Neuronal stem cell (in vitro differentiated cells): ENCODE results near the gene RC3H1.

Experiments
- DNase-seq: peaks from one replicate; pipeline ENCODE4 v3.0.0-alpha.2; 2013; ENCODE audit warnings: low spot score
- H2AFZ ChIP-seq: one replicate; pipeline ENCODE4 v1.6.1; 2013; ENCODE audit warnings: mild to moderate bottlenecking, low read length, inconsistent platforms
- H2AK5ac ChIP-seq: 2 replicates; pipeline ENCODE4 v1.6.1; 2013; ENCODE audit warnings: low read depth, mild to moderate bottlenecking, inconsistent platforms, low read length, moderate library complexity, mixed read lengths
- H2BK120ac ChIP-seq: 2 replicates; pipeline ENCODE4 v1.6.1; 2013; ENCODE audit warnings: low read depth, mild to moderate bottlenecking, inconsistent platforms, low read length, moderate library complexity, mixed read lengths
- H2BK12ac ChIP-seq: one replicate; pipeline ENCODE4 v1.6.1; 2013; ENCODE audit warnings: low read length, inconsistent platforms
- H2BK15ac ChIP-seq: 2 replicates; pipeline ENCODE4 v1.6.1; 2013; ENCODE audit warnings: mild to moderate bottlenecking, low read length, inconsistent platforms, mixed read lengths
- H2BK5ac ChIP-seq: one replicate; pipeline ENCODE4 v1.6.1; 2013; ENCODE audit warnings: inconsistent platforms, mild to moderate bottlenecking, low read length, moderate library complexity
- H3K14ac ChIP-seq: one replicate; pipeline ENCODE4 v1.6.1; 2013; ENCODE audit warnings: low read length, inconsistent platforms
- H3K18ac ChIP-seq: 2 replicates; pipeline ENCODE4 v1.6.1; 2013; ENCODE audit warnings: low read length, inconsistent platforms
- H3K23ac ChIP-seq: 2 replicates; pipeline ENCODE4 v1.6.1; 2013; ENCODE audit warnings: low read depth, mild to moderate bottlenecking, mixed read lengths, low read length, inconsistent platforms; ENCODE audit not compliant: poor library complexity
- H3K27ac ChIP-seq: replicated peaks from 3 replicates; pipeline ENCODE4 v1.5.1; 2013; ENCODE audit warnings: low read length, inconsistent platforms
- H3K27me3 ChIP-seq, 3 experiments: 2 replicates each; pipeline ENCODE4 v1.6.1; 2013; ENCODE audit warnings: low read length in 3 of 3, mild to moderate bottlenecking in 2 of 3, inconsistent platforms in 1 of 3, low read depth in 1 of 3, mixed read lengths in 1 of 3, moderate library complexity in 1 of 3; ENCODE audit not compliant: control insufficient read depth in 3 of 3, insufficient read depth in 3 of 3
- H3K36me3 ChIP-seq, 2 donors: replicated peaks in 1 of 2; 2 replicates each; pipeline ENCODE4 v1.6.1; 2013; ENCODE audit warnings: low read length in 2 of 2; ENCODE audit not compliant: control insufficient read depth in 2 of 2, insufficient read depth in 2 of 2
- H3K4ac ChIP-seq: 2 replicates; pipeline ENCODE4 v1.6.1; 2013; ENCODE audit warnings: inconsistent platforms, mild to moderate bottlenecking, low read length, moderate library complexity
- H3K4me1 ChIP-seq, 2 donors: 1 replicate in 1 of 2; 2 replicates in 1 of 2; pipeline ENCODE4 v1.6.1; 2013; ENCODE audit warnings: low read length in 2 of 2, low read depth in 1 of 2; ENCODE audit not compliant: control insufficient read depth in 2 of 2, insufficient read depth in 1 of 2
- H3K4me2 ChIP-seq: one replicate; pipeline ENCODE4 v1.6.1; 2013; ENCODE audit warnings: mild to moderate bottlenecking, low read length, inconsistent platforms; ENCODE audit not compliant: insufficient read depth, poor library complexity, severe bottlenecking
- H3K4me3 ChIP-seq, 2 donors: 2 replicates each; pipeline ENCODE4 v1.5.1; 2013; ENCODE audit warnings: low read length in 2 of 2, mild to moderate bottlenecking in 2 of 2, inconsistent platforms in 1 of 2, moderate library complexity in 1 of 2
- H3K79me1 ChIP-seq: one replicate; pipeline ENCODE4 v1.6.1; 2013; ENCODE audit warnings: low read depth, mild to moderate bottlenecking, inconsistent platforms, low read length, moderate library complexity
- H3K9ac ChIP-seq: one replicate; pipeline ENCODE4 v1.6.1; 2013; ENCODE audit warnings: mild to moderate bottlenecking, low read depth, low read length, inconsistent platforms; ENCODE audit not compliant: poor library complexity
- H3K9me3 ChIP-seq, 2 donors: replicated peaks in 1 of 2; 2 replicates each; pipeline versions ENCODE3 to v1.6.1; 2013; ENCODE audit warnings: low read length in 2 of 2, mild to moderate bottlenecking in 2 of 2, inconsistent platforms in 1 of 2, low read depth in 1 of 2, mixed read lengths in 1 of 2, moderate library complexity in 1 of 2; ENCODE audit not compliant: control insufficient read depth in 2 of 2, insufficient read depth in 1 of 2
- H4K8ac ChIP-seq: one replicate; pipeline ENCODE4 v1.6.1; 2013; ENCODE audit warnings: low read depth, mild to moderate bottlenecking, inconsistent platforms, low read length, moderate library complexity
- H4K91ac ChIP-seq: one replicate; pipeline ENCODE4 v1.6.1; 2013; ENCODE audit warnings: low read length, low read depth, mild to moderate bottlenecking, inconsistent platforms; ENCODE audit not compliant: poor library complexity
- WGBS, 2 donors: extraction: QIAGEN DNeasy Blood & Tissue Kit; methylation state at CpG; one replicate each; pipeline ENCODE4 v1.1.7; 2013; ENCODE audit warnings: missing lambda C conversion rate in 2 of 2, mixed read lengths in 1 of 2; ENCODE audit not compliant: insufficient read length in 2 of 2, insufficient replicate concordance in 1 of 2; ENCODE audit errors: extremely low coverage in 2 of 2; 5-methylcytosine and 5-hydroxymethylcytosine counted together

The RC3H1 gene

GRCh38 chr1:174021591-174022079 is 522 bp downstream of the RC3H1 start:
- H4K91ac ChIP-seq, result no peak overlapping the region
- H2BK5ac ChIP-seq, result peak overlapping the region; percentile 83
- peak overlapping the region; percentile 81 for H3K27ac ChIP-seq
- H4K8ac ChIP-seq, result peak overlapping the region; percentile 82
- peak overlapping the region; percentile 52 for H3K4me2 ChIP-seq
- H3K4ac ChIP-seq, result no peak overlapping the region
- H3K23ac ChIP-seq, result peak overlapping the region; percentile 99
- H3K18ac ChIP-seq, result peak overlapping the region; percentile 100
- DNase-seq, result peak; percentile 56
- peak overlapping the region; percentile 99 for H3K4me3 ChIP-seq
- peak overlapping the region; percentile 90 for H2BK12ac ChIP-seq
- no peaks in the 10 kb centered on the region for H3K9me3 ChIP-seq
- peak overlapping the region; percentile 89 for H2BK15ac ChIP-seq
- peak overlapping the region; percentile 100 for H3K9ac ChIP-seq
- H2BK120ac ChIP-seq, result no peak overlapping the region
- peaks cover 4% of the 10 kb centered on the region for H3K79me1 ChIP-seq
- peak overlapping the region; percentile 89 for H2AK5ac ChIP-seq
- peaks cover 0 to 28% of the 10 kb centered on the region in 2 donors for H3K36me3 ChIP-seq
- no peaks in the 10 kb centered on the region for H3K27me3 ChIP-seq
- peak overlapping the region; percentile 95 for H2AFZ ChIP-seq
- no CpG with 5 or more reads among the region's 36 CpGs for WGBS, 2 donors
- H3K14ac ChIP-seq, result no peak overlapping the region
- H3K4me1 ChIP-seq, result peaks cover 2 to 19% of the 10 kb centered on the region in 2 donors

DNA sequence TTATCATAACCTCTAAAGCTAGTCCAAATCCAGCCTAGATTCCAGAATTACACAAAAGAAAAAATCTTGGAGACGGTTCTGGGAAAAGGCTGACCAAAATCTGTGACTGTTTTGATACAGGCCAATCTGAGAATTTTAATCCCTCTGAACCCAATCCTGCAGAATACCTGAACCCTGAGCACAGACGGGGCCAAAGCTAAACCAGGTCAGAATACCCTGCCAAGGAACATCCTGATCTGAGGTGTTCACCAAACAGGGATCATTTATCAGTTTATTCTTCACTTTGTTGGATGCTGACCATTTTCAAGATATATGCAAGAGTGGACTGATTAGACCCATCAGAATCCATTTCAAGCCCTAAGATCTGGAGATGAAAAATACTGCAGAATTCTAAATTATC is 3.6 kb downstream of the RC3H1 start:
- Histone ChIP-seq H3K27ac (no peak overlapping the region), H2BK120ac (no peak overlapping the region), H2AFZ (no peak overlapping the region), H3K4me1 (peaks cover 2 to 16% of the 10 kb centered on the region in 2 donors), H3K9ac (no peak overlapping the region), H2BK12ac (no peak overlapping the region), H3K4ac (no peak overlapping the region), H3K79me1 (peaks cover 4% of the 10 kb centered on the region), H4K8ac (no peak overlapping the region), H3K27me3 (no peaks in the 10 kb centered on the region), H2BK5ac (no peak overlapping the region), H2BK15ac (no peak overlapping the region), H3K4me2 (no peak overlapping the region), H2AK5ac (no peak overlapping the region), H3K36me3 (peaks cover 0 to 42% of the 10 kb centered on the region in 2 donors), H3K23ac (no peak overlapping the region), H4K91ac (no peak overlapping the region), H3K14ac (no peak overlapping the region), H3K9me3 (no peaks in the 10 kb centered on the region), H3K18ac (no peak overlapping the region), H3K4me3 (no peak overlapping the region)
- no CpG with 5 or more reads among the region's 2 CpGs for WGBS, 2 donors
- DNase-seq, result no peak

DNA sequence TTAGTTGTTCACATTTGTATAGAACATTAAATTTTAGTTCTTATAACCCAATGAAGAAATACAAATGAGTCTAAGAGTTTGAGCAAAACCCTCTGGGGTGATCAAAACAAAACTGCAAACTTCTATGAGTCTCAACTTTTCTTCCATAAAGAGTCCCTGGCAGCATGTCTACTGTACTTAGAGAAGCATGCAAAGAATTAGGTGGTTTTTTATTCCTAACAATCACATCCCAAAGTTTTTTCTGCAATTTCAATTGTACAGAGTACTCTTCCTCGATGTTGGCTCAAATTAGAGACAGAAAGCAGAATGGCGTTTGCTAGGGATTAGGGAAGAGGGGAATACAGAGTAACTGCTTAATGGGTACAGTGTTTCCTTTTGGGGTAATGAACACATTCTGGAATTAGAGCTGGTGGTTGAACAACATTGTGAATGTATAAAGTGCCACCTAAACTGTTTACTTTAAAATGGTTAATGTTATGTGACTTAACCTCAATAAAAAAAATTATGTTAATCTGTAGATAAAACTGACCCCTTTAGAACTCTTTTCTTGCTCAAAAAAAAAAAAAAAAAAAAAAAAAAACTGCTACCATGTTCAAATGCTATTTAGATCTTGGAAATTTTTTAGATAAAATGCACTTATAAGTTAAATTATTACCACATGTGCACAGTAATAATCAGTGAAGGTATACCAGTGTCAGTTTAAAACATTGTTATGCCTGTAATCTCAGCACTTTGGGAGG is 4.8 kb downstream of the RC3H1 start:
- Histone ChIP-seq H4K91ac (no peak overlapping the region), H2BK12ac (no peak overlapping the region), H3K4me1 (peaks cover 2 to 10% of the 10 kb centered on the region in 2 donors), H3K4me2 (no peak overlapping the region), H3K9ac (no peak overlapping the region), H2AFZ (no peak overlapping the region), H3K79me1 (peaks cover 4% of the 10 kb centered on the region), H3K27me3 (no peaks in the 10 kb centered on the region), H3K14ac (no peak overlapping the region), H3K9me3 (no peaks in the 10 kb centered on the region), H3K23ac (no peak overlapping the region), H3K27ac (no peak overlapping the region), H3K4me3 (no peak overlapping the region), H3K18ac (no peak overlapping the region), H2BK15ac (no peak overlapping the region), H2AK5ac (no peak overlapping the region), H2BK5ac (no peak overlapping the region), H2BK120ac (no peak overlapping the region), H3K4ac (no peak overlapping the region), H3K36me3 (peaks cover 0 to 42% of the 10 kb centered on the region in 2 donors), H4K8ac (no peak overlapping the region)
- DNase-seq, result no peak
- WGBS, 2 donors, result no CpG with 5 or more reads among the region's 2 CpGs

GRCh38 chr1:174013864-174014418 is 8.2 kb downstream of the RC3H1 start:
- no peak overlapping the region for H3K9ac ChIP-seq
- H4K8ac ChIP-seq, result no peak overlapping the region
- H2BK120ac ChIP-seq, result no peak overlapping the region
- H3K27me3 ChIP-seq, result no peaks in the 10 kb centered on the region
- no peak overlapping the region for H3K27ac ChIP-seq
- peaks cover 0 to 2% of the 10 kb centered on the region in 2 donors for H3K9me3 ChIP-seq
- H3K4ac ChIP-seq, result no peak overlapping the region
- WGBS, 2 donors, result no CpG with 5 or more reads among the region's 3 CpGs
- H2AFZ ChIP-seq, result no peak overlapping the region
- no peak overlapping the region for H3K14ac ChIP-seq
- H3K4me3 ChIP-seq, result no peak overlapping the region
- no peak overlapping the region for H2BK12ac ChIP-seq
- DNase-seq, result no peak
- no peak overlapping the region for H3K4me2 ChIP-seq
- H3K18ac ChIP-seq, result no peak overlapping the region
- peaks cover 0 to 51% of the 10 kb centered on the region in 2 donors for H3K36me3 ChIP-seq
- H2AK5ac ChIP-seq, result no peak overlapping the region
- H2BK15ac ChIP-seq, result no peak overlapping the region
- H3K79me1 ChIP-seq, result peaks cover 4% of the 10 kb centered on the region
- H4K91ac ChIP-seq, result no peak overlapping the region
- no peak overlapping the region for H2BK5ac ChIP-seq
- peaks cover 0 to 2% of the 10 kb centered on the region in 2 donors for H3K4me1 ChIP-seq
- H3K23ac ChIP-seq, result no peak overlapping the region
